A204.1 (cell line): ENCODE data around the gene PRRG3.
"Not testable (repeated sequence)": the region's sequence is repeated elsewhere in the genome, so short reads cannot be mapped to it uniquely, and the experiment has no call there.

Experiments
- FAIRE-seq: peaks from 2 replicates; lab custom pipeline; 2012; peaks lifted over from hg19 to GRCh38; lab: Jason Lieb, UNC

The PRRG3 gene

GRCh38 chrX:151694661-151695582 lies at the start of gene PRRG3:
Gene PRRG3, plus strand, starts transcription at chrX:151695458. Its CDS starts 3,357 bp downstream, at chrX:151698815.
- FAIRE-seq: no peak

GRCh38 chrX:151675121-151675746 lies 20.0 kb upstream of the PRRG3 start:
- no peak for FAIRE-seq

GRCh38 chrX:151676196-151676595 lies 19.1 kb upstream of the PRRG3 start:
- FAIRE-seq: no peak

GRCh38 chrX:151679798-151680402 lies 15.4 kb upstream of the PRRG3 start:
- no peak for FAIRE-seq

- no peak for FAIRE-seq
Observed at GRCh38 chrX:151680805-151681204, 14.5 kb upstream of the PRRG3 start.

- no peak for FAIRE-seq
Observed at GRCh38 chrX:151687635-151688034, 7.6 kb upstream of the PRRG3 start.

- no peak for FAIRE-seq
Observed at GRCh38 chrX:151688695-151689094, 6.6 kb upstream of the PRRG3 start.

GRCh38 chrX:151692825-151693224 lies 2.4 kb upstream of the PRRG3 start:
- no peak for FAIRE-seq

- FAIRE-seq: no peak
Observed at GRCh38 chrX:151694121-151694520, 1.1 kb upstream of the PRRG3 start.

- FAIRE-seq: no peak
Observed at GRCh38 chrX:151695583-151696340, 504 bp downstream of the PRRG3 start.

GRCh38 chrX:151697082-151697481 lies 1.8 kb downstream of the PRRG3 start:
- FAIRE-seq: not testable (repeated sequence)

- FAIRE-seq: no peak
Observed at GRCh38 chrX:151697522-151697921, 2.3 kb downstream of the PRRG3 start.

GRCh38 chrX:151698485-151698884 lies 3.2 kb downstream of the PRRG3 start:
- no peak for FAIRE-seq

- no peak for FAIRE-seq
Observed at GRCh38 chrX:151699746-151700145, 4.5 kb downstream of the PRRG3 start.

- FAIRE-seq: no peak
Observed at GRCh38 chrX:151700581-151700980, 5.3 kb downstream of the PRRG3 start.

- no peak for FAIRE-seq
Observed at GRCh38 chrX:151701071-151701470, 5.8 kb downstream of the PRRG3 start.

- no peak for FAIRE-seq
Observed at GRCh38 chrX:151701531-151701930, 6.3 kb downstream of the PRRG3 start.

GRCh38 chrX:151702026-151702714 lies 6.9 kb downstream of the PRRG3 start:
- no peak for FAIRE-seq

GRCh38 chrX:151702741-151703340 lies 7.6 kb downstream of the PRRG3 start:
- FAIRE-seq: no peak

GRCh38 chrX:151703487-151703886 lies 8.2 kb downstream of the PRRG3 start:
- no peak for FAIRE-seq

GRCh38 chrX:151704041-151704663 lies 8.9 kb downstream of the PRRG3 start:
- FAIRE-seq: no peak
